Measurements from ENCODE around the gene PCDH9.

GRCh38 chr13:66845393-66845792 lies 384.7 kb downstream of the PCDH9 start:
- TF ChIP-seq EZH2 (conservative IDR thresholded peaks at IDR 0.05; ENCODE audit: low read depth, low read length) (no peak), CHD2 (IDR thresholded peaks at IDR 0.05; ENCODE audit: low read depth, low read length) (no peak), NR2F6 (IDR thresholded peaks at IDR 0.05) (no peak), NR2F6 (CRISPR knock-in tag; IDR thresholded peaks at IDR 0.05) (no peak), MATR3 (CRISPR knock-in tag; IDR thresholded peaks at IDR 0.05) (no peak), POLR2A (IDR thresholded peaks at IDR 0.05; ENCODE audit: insufficient read depth in 1 of 2, low read depth in 2 of 2, low read length in 2 of 2) (no peak)
